ENCODE measurements around the gene MYBPC2. TPM values are rescaled to one million over a fixed set of nuclear protein-coding genes. Genes with fewer than 3 reads are reported as not detected.
A peak's percentile ranks its signal among the peaks of the same experiment; 100 is the strongest.

Gene MYBPC2
- total and polyA plus RNA-seq, 2 of the 4 experiments (the other 2 are of a cell fraction) = not detected

GRCh38 chr19:50430888-50431342 is 1.8 kb upstream of the MYBPC2 start:
- H4K20me1 ChIP-seq (ENCODE audit: insufficient read depth, low read length) = no peaks in the 10 kb centered on the region
- H3K9me3 ChIP-seq (ENCODE audit: control insufficient read depth, insufficient read depth, low read length) = no peaks in the 10 kb centered on the region
- no peak overlapping the region for H2BK20ac ChIP-seq (ENCODE audit: low read depth, low read length)
- peak overlapping the region in 1 of 2 experiments; percentile 46; a peak in 1 of 4 replicates for H4K8ac ChIP-seq (ENCODE audit: low read depth in 2 of 2, low read length in 2 of 2)
- BruUV-seq (replicated peaks) = no TSS peak
- H3K9ac ChIP-seq (ENCODE audit: low read depth, low read length) = no peak overlapping the region
- CTCF ChIA-PET = no interaction called here
- no peak overlapping the region for H3K4me3 ChIP-seq (ENCODE audit: insufficient read depth, low read depth, low read length)
- H3K56ac ChIP-seq (ENCODE audit: extremely low read depth, insufficient read depth, low read length) = no peak overlapping the region
- no peak overlapping the region for H3K4ac ChIP-seq (ENCODE audit: low read depth, low read length)
- no peak for ATAC-seq (ENCODE audit: low read depth)
- H3K14ac ChIP-seq (replicated peaks; ENCODE audit: low read depth, low read length) = no peak overlapping the region
- POLR2A ChIA-PET (ENCODE audit: unreplicated experiment) = interaction anchor here (0.6 kb wide), 1 partner anchor 227 kb away, joined by 4 read pairs; the partner anchor contains the start of gene MYH14
- H3K9me1 ChIP-seq (ENCODE audit: insufficient read depth, low read length) = no peaks in the 10 kb centered on the region
- H2AFZ ChIP-seq (replicated peaks; ENCODE audit: low read length, poor library complexity) = peak overlapping the region; percentile 98
- in situ Hi-C loops (cut with MboI; ENCODE audit: low sequenced_read_pairs) (no loop called here), dilution Hi-C loops (cut with HindIII; ENCODE audit: low sequenced_read_pairs, unreplicated experiment) (no loop called here), intact Hi-C loops (cut with micrococcal nuclease) (no loop called here)
- no peaks in the 10 kb centered on the region for H3K36me3 ChIP-seq (ENCODE audit: control insufficient read depth, insufficient read depth, low read length)
- no peak overlapping the region for H2BK120ac ChIP-seq (ENCODE audit: low read depth, low read length)
- no peaks in the 10 kb centered on the region for H3K79me1 ChIP-seq (ENCODE audit: low read depth in 1 of 2, low read length in 2 of 2)
- TF ChIP-seq CHD1 (IDR thresholded peaks at IDR 0.05; ENCODE audit: low read depth, low read length) (no peak), FOS (IDR thresholded peaks at IDR 0.05; ENCODE audit: low read depth, low read length) (no peak), ELK1 (IDR thresholded peaks at IDR 0.05; ENCODE audit: borderline replicate concordance, low read depth, low read length) (no peak), RCOR1 (IDR thresholded peaks at IDR 0.05; ENCODE audit: insufficient replicate concordance, low read length) (no peak), CEBPB (IDR thresholded peaks at IDR 0.05; ENCODE audit: low read depth, low read length) (no peak), MAFK (IDR thresholded peaks at IDR 0.05; ENCODE audit: low read depth, low read length) (no peak), RAD21 (IDR thresholded peaks at IDR 0.05; ENCODE audit: low read length) (no peak)
- TF ChIP-seq, protein P1, sequence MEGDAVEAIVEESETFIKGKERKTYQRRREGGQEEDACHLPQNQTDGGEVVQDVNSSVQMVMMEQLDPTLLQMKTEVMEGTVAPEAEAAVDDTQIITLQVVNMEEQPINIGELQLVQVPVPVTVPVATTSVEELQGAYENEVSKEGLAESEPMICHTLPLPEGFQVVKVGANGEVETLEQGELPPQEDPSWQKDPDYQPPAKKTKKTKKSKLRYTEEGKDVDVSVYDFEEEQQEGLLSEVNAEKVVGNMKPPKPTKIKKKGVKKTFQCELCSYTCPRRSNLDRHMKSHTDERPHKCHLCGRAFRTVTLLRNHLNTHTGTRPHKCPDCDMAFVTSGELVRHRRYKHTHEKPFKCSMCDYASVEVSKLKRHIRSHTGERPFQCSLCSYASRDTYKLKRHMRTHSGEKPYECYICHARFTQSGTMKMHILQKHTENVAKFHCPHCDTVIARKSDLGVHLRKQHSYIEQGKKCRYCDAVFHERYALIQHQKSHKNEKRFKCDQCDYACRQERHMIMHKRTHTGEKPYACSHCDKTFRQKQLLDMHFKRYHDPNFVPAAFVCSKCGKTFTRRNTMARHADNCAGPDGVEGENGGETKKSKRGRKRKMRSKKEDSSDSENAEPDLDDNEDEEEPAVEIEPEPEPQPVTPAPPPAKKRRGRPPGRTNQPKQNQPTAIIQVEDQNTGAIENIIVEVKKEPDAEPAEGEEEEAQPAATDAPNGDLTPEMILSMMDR (conservative IDR thresholded peaks at IDR 0.05; ENCODE audit: low read depth, low read length) = no peak
- no peak overlapping the region for H2AK5ac ChIP-seq (ENCODE audit: low read depth, low read length)
- H3K27me3 ChIP-seq (ENCODE audit: control insufficient read depth, insufficient read depth, low read length) = peaks cover 39% of the 10 kb centered on the region
- H3K23ac ChIP-seq (ENCODE audit: low read depth, low read length) = no peak overlapping the region
- H2AK9ac ChIP-seq (replicated peaks; ENCODE audit: low read depth, low read length, poor library complexity) = no peak overlapping the region
- H4K91ac ChIP-seq (ENCODE audit: insufficient read depth, low read depth, low read length) = no peak overlapping the region
- no CpG with 5 or more reads among the region's 13 CpGs for WGBS, 2 experiments (ENCODE audit: extremely low coverage in 2 of 2, insufficient read length in 1 of 2)
- 0 out of 2 replicates have a peak, but pooled peaks cover 3% of the 10 kb centered on the region for H3K4me1 ChIP-seq (ENCODE audit: control insufficient read depth, insufficient read depth, low read length)
- H4K5ac ChIP-seq (ENCODE audit: low read depth, low read length) = no peak overlapping the region
- no peak overlapping the region for H2BK15ac ChIP-seq (ENCODE audit: low read depth, low read length)
- H3K18ac ChIP-seq (ENCODE audit: low read depth, low read length) = no peak overlapping the region
- no peak overlapping the region for H2BK5ac ChIP-seq (ENCODE audit: low read depth, low read length, poor library complexity, severe bottlenecking)
- peak overlapping the region; percentile 93 for H3K4me2 ChIP-seq (ENCODE audit: low read depth, low read length)
- DNase-seq = no peak
- H3K27ac ChIP-seq (ENCODE audit: insufficient read depth, low read length) = no peak overlapping the region
